ENCODE data around the gene CORO2B.
"Not testable (repeated sequence)": the region's sequence is repeated elsewhere in the genome, so short reads cannot be mapped to it uniquely, and the experiment has no call there.

CORO2B gene

GRCh38 chr15:68680756-68681155, 102.0 kb downstream of the CORO2B start:
- not testable (repeated sequence) for DNase-seq

- no peak for DNase-seq
Measured at GRCh38 chr15:68681836-68682235, 103.0 kb downstream of the CORO2B start.

DNA sequence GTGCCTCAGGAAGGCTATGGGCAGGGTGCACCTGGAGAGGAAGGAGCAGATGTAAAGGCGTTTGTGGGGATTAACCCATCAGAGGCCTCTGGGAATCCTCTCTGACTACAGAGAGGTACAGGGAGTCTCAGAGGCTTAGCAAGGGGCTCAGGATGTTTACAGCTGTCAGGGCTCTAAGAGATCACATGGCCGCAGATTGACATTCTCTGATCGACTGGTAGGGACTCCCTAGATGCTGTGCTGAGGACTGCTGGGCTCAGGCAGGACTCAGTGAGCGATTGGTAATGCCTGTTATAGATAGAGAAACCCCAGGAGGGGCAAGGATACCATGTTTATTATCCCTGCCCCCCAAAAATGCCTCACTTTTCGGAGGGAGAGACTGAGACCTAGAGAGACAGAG, 103.5 kb downstream of the CORO2B start:
- DNase-seq, result no peak

DNA sequence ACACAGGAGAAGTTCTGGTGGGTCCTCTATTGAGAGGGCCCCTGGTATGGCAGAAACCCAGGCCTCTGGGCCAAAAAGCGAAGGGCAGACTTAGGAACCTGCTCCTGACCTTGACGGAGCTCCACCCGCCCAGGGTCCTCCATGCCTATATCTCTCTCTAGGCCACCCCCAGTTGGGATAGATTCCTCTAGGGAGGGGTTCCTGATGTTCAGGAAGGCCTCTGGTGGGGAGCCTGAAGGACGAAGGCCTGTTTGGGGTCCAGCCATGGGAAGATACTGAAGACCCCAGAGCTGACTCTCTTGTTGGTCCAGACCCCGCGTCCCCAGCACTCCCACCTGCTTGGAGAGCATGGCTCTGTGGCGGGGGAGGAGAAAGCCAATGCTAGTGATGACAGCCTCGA, 104.2 kb downstream of the CORO2B start:
- DNase-seq, result no peak

DNA sequence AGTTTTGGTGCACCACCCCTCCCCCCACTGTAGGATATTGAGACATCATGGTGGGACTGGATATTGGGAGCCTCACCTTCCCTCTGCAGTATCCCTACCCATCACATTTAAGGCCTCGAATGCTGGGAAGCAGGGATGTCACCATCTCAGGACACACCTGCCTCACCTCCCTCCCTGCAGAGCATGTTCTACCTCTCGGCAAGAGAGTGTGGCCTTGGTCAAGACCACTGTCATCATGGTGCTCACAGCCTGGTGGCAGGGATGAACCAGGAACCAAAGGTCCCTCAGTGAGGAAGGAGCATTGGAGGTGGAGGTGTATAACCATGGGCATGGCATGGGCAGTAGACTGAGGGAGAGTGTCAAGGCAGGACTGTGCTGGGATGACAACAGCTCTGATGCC, 104.8 kb downstream of the CORO2B start:
- no peak for DNase-seq

DNA sequence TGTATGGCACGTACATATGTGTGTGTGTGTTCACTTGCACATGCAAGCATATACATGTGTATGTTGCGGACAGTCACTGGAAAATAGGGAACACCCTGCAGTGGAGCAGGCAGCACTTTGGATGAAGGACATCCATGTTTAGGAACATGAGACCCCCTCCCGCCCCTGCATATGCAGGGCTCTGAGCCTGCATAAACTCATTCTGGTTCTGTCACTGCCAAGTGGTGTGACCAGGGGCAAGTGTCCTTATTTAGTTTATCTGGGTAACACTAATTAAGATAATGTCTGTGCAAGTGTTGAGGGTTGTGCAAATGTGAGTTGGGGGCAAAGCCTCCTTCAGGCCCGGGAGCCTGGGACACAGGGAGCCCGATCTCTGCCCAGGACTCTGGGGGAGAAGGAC, 105.7 kb downstream of the CORO2B start:
- no peak for DNase-seq

- no peak for DNase-seq
Measured at GRCh38 chr15:68687136-68687735, 108.4 kb downstream of the CORO2B start.

- no peak for DNase-seq
Measured at GRCh38 chr15:68691705-68692104, 112.9 kb downstream of the CORO2B start.

DNA sequence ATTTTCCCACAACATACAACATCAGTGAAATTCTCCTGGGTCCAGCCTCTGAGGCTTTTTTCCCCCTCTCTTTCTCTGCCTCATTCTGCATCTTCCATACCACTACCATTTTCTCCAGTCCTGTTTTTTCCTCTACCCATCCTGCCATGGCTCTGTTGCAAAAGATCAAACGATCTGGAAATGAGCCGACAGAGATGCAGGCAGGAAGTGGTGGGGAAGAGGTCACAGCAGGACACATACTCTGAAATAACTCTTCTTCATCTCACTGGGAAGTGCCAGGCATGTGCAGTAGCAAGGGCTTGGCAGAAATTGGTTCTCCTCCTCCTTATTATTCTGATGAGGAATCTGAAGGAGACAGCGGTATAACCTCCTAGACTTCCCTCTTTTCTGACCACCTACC, 114.3 kb downstream of the CORO2B start:
- no peak for DNase-seq

- DNase-seq, result no peak
Measured at GRCh38 chr15:68694111-68694510, 115.3 kb downstream of the CORO2B start.

- no peak for DNase-seq
Measured at GRCh38 chr15:68695061-68695595, 116.3 kb downstream of the CORO2B start.

DNA sequence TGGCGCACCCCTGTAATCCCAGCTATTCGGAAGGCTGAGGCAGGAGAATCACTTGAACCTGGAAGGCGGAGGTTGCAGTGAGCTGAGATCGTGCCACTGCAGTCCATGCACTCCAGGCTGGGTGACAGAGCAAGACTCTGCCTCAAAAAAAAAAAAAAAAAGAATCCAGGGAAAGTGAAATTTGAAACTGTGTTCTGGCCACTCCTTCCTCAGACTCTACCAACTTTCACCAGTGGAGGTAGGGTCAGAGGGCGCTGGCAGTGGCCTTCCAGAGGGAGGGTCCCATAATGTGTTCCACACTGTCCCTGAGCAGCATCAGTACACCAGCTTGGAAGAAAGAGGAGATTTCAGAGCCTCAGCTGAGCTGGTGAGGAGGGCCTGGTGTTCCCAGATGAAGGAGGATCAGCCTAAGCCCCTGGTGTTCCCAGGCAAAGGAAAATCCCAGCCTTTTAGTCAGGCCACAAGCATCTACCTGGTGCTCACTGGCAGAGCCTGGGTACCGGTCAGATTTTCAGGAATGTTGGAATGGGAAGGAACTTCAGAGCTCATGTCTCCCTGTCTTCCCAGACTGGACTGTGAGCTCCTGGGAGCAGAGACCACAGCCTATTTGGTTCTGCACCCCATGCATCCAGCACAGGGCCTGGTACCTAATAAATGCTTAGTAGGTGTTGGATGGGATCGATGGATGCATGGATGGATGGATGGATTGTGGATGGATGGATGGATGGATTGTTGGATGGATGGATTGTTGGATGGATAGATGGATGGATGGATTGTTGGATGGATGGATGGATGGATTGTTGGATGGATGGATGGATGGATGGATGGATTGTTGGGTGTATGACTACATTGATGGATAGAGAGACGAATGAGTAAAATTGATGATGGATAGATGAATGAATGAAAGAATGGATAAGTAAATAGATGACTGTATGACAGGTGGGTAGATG, 117.9 kb downstream of the CORO2B start:
- no peak for DNase-seq

DNA sequence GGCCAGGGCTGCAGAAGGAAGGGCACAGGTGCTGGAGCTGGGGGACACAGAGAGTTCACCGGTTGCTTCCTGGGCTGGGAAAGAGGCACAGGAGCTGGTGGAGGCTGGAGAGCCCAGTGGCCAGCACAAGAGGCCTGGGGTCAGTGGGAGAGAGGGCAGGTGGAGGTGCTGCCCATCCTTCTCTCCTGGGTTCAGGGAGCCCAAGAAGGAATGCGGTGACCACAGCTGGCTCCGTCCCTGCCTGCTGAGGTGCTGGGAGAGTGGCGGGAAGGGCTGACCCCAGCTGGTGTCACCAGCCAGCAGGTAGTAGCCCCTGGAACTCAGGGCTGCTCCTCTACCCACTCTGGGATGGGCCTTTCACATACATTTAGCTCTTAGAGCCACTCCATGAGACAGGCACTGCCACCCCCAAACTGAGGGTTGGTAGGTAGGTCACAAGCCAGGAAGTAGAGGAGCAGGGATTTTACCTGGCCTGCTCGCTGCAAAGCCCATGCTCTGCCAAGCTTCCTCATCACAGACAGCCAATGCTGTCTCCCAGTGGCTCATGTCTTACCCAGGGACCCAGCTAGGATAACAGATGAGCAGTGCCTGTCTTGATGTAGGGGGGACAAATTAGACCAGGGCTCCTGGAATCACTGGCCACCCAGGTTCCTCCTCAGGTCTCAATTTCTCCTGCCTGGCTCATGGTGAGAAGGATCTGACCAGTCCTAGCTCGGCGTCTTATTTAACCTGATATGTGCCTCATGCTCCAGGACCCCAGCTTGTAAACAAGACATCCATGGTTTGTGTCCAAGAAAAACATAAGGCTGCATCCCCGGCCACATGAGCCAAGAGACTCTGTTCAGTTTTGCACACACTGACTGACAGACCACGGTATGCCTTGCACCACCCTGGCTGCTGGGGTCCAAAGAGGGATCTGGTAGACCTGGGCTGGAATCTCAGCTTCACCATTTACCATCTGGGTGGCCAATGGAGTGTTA, 119.2 kb downstream of the CORO2B start:
- no peak for DNase-seq

- DNase-seq, result no peak
Measured at GRCh38 chr15:68698708-68699107, 119.9 kb downstream of the CORO2B start.

- no peak for DNase-seq
Measured at GRCh38 chr15:68699124-68699880, 120.5 kb downstream of the CORO2B start.

- DNase-seq, result no peak
Measured at GRCh38 chr15:68699881-68700454, 121.2 kb downstream of the CORO2B start.

DNA sequence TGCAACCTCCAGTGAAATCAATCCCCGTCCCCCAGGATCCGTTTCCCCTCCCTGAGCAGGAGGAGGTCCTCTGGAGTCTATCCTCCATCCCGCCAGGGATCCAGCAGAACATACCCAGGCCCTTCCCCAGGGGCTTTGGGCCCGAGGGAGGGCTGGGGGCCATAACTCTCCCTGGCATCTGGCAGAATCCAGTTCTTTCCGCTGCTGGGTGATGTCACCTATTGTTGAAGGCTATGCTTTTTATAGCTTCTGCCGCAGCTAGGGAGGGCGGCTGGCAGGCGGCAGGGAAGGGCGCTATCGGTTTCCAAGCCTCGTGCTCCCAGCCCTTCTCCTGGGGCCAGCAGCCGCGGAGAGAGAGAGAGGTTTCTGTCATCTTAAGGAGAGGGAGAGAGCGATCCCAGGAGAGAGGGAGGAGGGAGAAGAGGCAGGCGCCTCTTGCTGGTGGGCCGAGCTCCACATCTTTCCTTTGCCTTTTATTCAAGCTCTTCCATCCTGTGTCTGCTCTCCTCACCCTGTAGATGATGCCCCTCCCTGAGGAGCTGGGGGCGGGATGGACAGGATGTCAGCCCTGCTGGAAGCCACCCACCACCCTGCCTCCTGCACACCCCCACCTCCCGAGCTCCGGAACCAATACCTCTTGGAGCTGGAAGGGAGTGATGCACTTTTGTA, 121.8 kb downstream of the CORO2B start:
- DNase-seq, result no peak

GRCh38 chr15:68701886-68702285, 123.1 kb downstream of the CORO2B start:
- no peak for DNase-seq

GRCh38 chr15:68704496-68705021, 125.8 kb downstream of the CORO2B start:
- no peak for DNase-seq

- no peak for DNase-seq
Measured at GRCh38 chr15:68706256-68706655, 127.5 kb downstream of the CORO2B start.

DNA sequence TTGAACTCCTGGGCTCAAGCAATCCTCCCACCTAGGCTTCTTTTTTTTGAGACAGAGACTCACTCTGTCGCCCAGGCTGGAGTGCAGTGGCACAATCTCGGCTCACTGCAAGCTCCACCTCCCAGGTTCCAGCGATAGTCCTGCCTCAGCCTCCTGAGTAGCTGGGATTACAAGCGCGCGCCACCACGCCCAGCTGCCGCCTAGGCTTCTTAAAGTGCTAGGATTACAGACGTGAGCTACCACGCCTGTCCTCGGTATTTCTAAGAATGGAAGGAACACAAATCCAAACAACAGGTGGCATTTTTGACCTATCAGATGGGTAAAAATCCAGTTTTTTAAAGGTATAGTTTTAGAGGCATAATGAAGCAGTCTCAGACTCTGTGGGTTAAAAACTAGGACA, 128.1 kb downstream of the CORO2B start:
- DNase-seq, result no peak
